ENCODE data around the gene TUBGCP4.

DNA sequence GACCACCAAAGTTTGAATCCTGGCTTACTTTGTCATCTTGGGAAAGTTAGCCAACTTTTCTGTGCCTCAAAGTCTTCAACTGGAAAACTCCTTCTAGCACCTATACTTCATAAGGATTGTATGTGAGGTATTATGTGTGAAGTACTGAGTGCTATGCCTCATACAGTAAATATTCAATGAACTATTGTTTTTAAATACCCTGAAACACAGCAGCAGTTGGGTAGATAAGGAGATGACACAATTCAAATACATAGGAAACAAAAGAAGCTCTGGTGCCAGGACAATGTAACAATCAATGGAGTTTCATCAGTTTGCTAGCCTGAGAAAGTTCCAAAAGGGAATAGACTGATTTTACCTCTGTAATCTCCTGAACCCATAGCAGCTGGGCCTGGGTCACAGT is 43.3 kb downstream of the TUBGCP4 start:
- TF ChIP-seq, protein P1, sequence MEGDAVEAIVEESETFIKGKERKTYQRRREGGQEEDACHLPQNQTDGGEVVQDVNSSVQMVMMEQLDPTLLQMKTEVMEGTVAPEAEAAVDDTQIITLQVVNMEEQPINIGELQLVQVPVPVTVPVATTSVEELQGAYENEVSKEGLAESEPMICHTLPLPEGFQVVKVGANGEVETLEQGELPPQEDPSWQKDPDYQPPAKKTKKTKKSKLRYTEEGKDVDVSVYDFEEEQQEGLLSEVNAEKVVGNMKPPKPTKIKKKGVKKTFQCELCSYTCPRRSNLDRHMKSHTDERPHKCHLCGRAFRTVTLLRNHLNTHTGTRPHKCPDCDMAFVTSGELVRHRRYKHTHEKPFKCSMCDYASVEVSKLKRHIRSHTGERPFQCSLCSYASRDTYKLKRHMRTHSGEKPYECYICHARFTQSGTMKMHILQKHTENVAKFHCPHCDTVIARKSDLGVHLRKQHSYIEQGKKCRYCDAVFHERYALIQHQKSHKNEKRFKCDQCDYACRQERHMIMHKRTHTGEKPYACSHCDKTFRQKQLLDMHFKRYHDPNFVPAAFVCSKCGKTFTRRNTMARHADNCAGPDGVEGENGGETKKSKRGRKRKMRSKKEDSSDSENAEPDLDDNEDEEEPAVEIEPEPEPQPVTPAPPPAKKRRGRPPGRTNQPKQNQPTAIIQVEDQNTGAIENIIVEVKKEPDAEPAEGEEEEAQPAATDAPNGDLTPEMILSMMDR (IDR thresholded peaks at IDR 0.05): no peak
- TF ChIP-seq POLR2A (IDR thresholded peaks at IDR 0.05): no peak

Measured in right lobe of liver (tissue), 4 donors.